Activated CD4-positive, alpha-beta T cell treated with anti-CD3 and anti-CD28 coated beads, Interleukin-2, amount 50 U/mL, for 4 hours (primary cell): Measurements from ENCODE around the gene SORCS2.

Source experiments
- DNase-seq, 2 experiments: peaks; one replicate each; pipeline ENCODE4 v3.0.0-alpha.2; 2020

The SORCS2 gene

DNA sequence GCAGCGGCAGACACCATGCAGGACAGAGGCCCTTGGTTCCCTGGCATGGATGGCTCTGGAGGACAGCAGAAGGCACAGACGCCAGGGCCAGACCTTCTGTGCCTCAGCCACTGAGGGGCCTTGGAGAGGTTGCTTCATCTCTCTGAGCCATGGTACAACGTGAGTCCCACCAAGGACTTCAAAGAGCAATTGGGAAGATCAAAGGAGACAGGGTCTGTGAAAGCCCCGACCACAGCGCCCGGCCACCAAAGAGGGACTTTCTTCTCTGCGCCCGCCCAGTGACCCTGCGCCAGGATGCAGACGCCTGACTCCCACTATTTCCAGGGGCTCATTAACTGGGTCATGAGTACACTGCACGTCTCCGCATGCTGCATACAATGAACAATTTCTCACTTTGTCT is 573.3 kb downstream of the SORCS2 start:
- DNase-seq, result no peak

- no peak for DNase-seq
These were observed 573.7 kb downstream of the SORCS2 start for GRCh38 chr4:7766086-7766485.

- no peak for DNase-seq
These were observed 574.5 kb downstream of the SORCS2 start for GRCh38 chr4:7766661-7767345.

- DNase-seq, result no peak
These were observed 575.2 kb downstream of the SORCS2 start for GRCh38 chr4:7767526-7767925.

- DNase-seq, result no peak
These were observed 575.6 kb downstream of the SORCS2 start for GRCh38 chr4:7767966-7768365.

DNA sequence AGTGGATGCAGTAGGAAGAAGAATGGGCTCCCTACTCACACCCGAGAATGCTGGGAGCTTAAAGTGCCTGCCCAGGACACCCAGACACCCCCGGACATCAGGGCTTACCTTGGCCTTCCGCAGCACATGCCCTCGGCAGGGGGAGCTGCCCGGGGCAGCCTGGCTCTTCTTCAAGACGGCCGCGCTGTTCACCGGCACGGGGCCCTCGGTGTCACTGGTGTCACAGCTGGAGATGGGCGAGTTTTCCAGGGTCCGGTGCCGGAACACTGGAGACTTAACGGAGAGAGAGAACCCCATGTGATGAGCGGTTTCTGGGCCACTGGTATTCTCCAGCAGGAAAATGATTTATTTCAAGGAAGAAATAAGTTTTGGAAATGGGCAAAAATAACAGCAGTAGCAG is 576.4 kb downstream of the SORCS2 start:
- DNase-seq, result no peak

DNA sequence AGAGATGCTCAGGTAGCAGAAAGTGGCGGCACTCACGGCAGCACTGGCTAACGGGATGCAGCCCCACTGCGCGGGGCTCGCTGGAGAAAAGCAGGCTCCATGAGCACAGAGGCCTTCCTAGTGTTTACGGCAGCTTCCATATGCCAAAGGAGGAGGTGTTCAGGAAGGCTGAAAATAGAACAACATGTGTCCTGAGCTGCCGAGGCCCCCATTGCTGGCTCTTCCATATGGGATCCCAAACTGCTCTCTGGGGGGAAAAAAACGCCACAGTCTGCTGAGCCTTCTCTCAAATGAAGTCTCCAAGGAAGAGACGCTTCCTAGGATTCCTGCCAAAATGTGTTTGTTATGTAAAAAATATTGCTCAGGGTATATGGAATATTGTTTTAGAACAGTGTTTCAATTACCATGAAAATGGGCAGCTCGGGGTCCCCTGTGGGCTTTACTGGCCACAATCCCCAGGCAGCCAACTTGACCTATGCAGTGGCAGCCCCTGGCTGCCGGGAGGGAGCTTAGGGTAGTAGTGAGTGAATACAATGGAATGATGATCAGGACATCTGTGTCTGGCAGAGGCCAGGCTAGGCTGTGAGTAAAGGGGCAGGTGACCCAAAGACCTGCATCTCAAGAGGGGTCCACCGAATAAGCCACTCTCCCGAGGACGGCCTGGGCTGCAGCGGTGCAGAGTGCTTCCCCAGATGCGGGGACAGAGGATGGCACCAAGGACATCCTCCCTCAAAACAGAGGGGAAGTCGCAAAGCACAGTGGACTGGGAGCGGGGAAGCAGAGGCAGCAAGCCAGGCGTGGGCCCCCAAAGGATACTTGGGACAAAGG is 577.3 kb downstream of the SORCS2 start:
- no peak for DNase-seq

GRCh38 chr4:7770224-7771050 is 578.1 kb downstream of the SORCS2 start:
- DNase-seq, result no peak

DNA sequence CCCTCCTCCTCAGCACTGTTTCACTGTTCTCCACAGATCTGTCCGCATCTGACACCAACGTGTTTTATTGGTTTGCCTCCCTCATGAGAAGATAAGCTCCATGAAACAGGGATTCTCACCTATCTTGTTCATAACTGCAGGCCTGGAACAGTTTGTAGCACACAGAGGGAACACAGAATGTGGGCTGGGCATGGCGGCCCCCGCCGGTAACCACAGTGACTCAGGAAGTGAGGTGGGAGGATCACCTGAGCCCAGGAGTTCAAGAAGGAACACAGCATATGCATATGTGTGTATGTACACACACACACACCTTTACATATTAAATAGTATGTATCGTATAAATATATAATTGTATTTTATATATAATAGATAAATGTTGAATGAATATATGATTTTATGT is 578.7 kb downstream of the SORCS2 start:
- peak; percentile 38 to 47 for DNase-seq

DNA sequence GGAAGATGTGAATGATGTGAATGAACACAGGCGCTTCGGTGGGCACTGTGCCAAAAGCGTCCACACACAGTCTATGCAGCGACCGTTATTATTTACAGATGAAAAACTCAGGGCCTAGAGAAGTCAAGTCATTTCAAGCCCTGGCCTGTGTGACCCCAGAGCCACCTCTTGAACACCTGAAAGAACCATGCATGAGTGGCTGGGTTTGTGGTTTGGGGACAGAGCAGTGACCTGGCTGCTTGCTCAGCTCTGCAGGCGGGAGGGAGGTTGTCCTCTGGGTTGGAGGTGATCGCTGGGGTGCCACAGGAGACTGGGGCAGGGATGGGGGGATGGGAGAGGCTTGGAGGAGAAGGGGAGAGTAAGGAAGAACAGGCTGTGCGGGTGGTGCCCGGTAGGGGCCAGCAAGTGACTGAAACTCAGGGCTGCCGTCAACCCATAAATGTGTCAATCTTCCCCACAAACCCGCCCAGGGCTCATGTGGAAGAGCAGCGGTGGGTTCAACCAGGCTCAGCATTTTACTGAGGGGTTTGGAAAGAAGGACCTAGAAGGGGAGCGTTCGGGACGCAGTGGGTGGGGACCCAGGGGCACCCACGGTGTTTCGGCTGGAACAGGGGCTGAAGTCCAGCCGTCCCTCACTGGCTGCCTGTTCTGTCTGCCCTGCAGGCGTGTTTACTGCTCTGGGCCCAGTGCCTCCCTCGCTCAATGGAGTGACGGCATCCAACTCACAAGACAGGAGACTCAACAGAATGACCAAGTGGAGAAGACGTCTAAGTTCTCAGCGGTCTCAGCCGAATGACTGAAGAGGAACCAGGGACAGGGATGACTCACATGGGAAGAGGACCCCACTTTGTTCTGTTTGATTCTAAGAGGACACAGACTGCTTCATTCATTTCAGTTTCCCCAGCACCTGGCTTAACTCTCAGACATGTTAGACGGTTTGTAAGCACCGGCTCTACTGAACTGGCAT is 579.5 kb downstream of the SORCS2 start:
- DNase-seq, result no peak

DNA sequence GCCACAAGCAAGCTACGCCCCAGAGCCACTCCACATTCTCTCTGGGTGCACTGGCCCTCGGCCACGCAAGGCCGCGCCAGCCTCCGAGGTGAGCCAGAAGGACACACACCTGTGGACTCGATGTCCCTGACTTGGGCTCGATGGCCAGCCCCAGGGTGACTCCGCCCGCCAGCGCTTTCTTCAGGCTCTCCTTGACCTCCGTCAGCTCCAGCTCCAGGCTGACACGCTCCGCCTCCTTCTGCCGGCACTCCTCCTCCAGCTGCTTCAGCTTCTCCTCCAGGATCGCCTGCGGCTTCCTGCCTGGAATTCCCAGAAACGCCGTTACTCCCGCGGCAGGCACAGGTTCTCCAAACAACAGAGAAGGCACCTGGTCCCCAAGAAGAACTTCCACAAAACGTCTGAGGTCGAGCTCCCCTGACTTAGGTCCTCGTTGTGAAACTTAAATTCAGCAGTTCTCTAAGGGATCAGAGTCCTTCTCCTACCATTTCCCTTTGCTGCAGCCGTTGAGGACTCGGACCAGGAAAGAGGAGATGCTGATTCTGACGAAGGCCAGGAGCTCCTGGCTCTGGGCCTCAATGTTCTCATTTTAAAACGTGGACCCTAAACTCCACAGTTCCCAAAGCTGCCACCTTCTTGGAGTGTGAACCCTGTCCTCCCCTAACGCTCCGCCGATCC is 580.5 kb downstream of the SORCS2 start:
- DNase-seq, result no peak

- DNase-seq, result no peak
These were observed 581.3 kb downstream of the SORCS2 start for GRCh38 chr4:7773401-7774180.

DNA sequence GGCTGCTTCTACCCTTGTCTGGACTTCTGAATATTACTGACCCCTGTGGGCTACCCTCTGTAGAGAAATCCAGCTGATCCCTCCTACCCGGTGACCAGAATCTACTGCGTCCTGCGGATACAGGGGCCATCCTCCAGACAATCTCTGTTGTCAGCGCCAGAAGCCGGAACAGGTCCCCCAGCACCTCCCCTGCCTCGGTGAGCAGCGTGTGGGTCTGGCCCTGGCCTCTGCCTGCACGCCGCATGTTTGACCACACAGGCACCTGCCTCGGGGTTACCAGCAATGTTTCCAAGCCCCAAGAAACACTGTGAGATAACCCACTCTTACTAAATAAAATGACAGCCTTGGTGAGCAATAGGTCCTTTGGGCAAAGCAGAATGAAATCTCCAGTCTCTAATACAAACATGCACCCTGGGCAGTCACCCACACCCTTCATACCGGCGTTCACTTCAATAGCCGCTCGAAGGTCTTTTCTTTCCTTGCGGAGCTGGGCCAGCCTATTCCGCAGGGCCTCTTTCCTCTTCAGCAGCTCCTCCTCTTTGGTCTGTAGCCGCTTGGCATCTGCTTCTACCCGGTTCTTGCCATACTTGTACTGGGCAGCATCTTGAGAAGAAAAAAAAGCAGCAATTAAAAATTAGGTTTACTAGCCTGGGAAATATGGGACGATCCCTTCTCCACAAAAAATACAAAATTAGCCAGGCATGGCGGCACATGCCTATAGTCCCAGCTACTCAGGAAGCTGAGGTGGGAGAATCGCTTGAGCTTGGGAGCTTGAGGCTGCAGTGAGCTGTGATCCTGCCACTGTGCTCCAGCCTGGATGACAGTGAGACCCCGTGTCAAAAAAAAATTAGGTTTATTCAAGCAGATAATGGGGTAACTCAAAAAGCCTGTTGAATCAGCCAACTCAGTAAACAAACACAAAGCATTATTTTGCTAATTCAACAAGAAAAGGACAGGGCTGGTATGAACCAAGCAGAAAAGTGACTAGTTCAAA is 582.3 kb downstream of the SORCS2 start:
- no peak for DNase-seq

DNA sequence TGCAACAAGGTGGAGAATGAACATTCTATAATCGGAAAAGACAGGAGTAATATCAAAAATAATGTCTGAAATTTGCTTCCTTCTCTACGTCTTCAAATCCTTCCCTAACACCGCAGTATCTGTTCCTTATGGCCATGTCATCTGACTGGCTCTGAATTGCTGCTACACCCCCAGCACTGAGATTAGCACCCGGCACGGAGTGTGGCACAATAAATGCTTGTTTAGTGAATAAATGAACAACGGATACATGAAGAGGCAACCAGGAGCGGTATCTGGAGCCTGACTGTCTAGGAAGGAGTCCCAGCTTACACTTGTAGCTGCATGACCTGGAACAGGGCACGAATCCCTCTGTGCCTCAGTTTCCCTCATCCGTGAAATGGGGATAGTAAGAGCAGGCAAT is 583.1 kb downstream of the SORCS2 start:
- no peak for DNase-seq

GRCh38 chr4:7777017-7777710 is 584.8 kb downstream of the SORCS2 start:
- no peak for DNase-seq

GRCh38 chr4:7777871-7778509 is 585.7 kb downstream of the SORCS2 start:
- no peak for DNase-seq

GRCh38 chr4:7778510-7779431 is 586.4 kb downstream of the SORCS2 start:
- DNase-seq, result no peak
